Occipital lobe (tissue), 3 donors: ENCODE results near the gene SH2D7. TPM values are rescaled to one million over a fixed set of nuclear protein-coding genes. Genes with fewer than 3 reads are reported as not detected.
"Not testable (repeated sequence)": the region's sequence is repeated elsewhere in the genome, so short reads cannot be mapped to it uniquely, and the experiment has no call there.

Experiments
- DNase-seq: peaks from one replicate; lab custom pipeline; 2025; lab: John Stamatoyannopoulos, UW
- small RNA-seq: library from RNA; depleted of rRNA; stranded (forward); fragments of <200 nt; gene quantifications from one replicate; pipeline ENCODE3, GENCODE V24; 2014
- total RNA-seq: library from RNA; depleted of rRNA; stranded (reverse); fragments of >200 nt; gene quantifications from one replicate; pipeline ENCODE4 v1.2.3, GENCODE V29; 2014

The SH2D7 gene
- total RNA-seq, 1 donor from 2014 or later, result not detected

GRCh38 chr15:78133801-78134200 lies 41.4 kb downstream of the SH2D7 start:
- DNase-seq, result no peak

- no peak for DNase-seq
Observed at GRCh38 chr15:78139578-78139977, 47.2 kb downstream of the SH2D7 start.

GRCh38 chr15:78140292-78140691 lies 47.9 kb downstream of the SH2D7 start:
- DNase-seq, result no peak

- no peak for DNase-seq
Observed at GRCh38 chr15:78142332-78142731, 50.0 kb downstream of the SH2D7 start.

GRCh38 chr15:78146425-78147154 lies 54.2 kb downstream of the SH2D7 start:
- no peak for DNase-seq

GRCh38 chr15:78147566-78147965 lies 55.2 kb downstream of the SH2D7 start:
- no peak for DNase-seq

- no peak for DNase-seq
Observed at GRCh38 chr15:78148392-78149067, 56.2 kb downstream of the SH2D7 start.

GRCh38 chr15:78149068-78149804 lies 56.9 kb downstream of the SH2D7 start, which contains the start of gene IDH3A:
Gene IDH3A, plus strand, starts transcription at chr15:78149362. Its CDS starts 42 bp downstream, at chr15:78149404.
- DNase-seq, result peak; percentile 98

- no peak for DNase-seq
Observed at GRCh38 chr15:78149805-78150751, 57.7 kb downstream of the SH2D7 start.

GRCh38 chr15:78151075-78151474 lies 58.7 kb downstream of the SH2D7 start:
- not testable (repeated sequence) for DNase-seq

Small RNA genes within 50 kb of the gene (small RNA-seq; reads per million reads assigned to genes)
- not detected for gene RF00092

Other genes starting within 250 kb of the SH2D7 start
- gene TBC1D2B, start 14.8 kb upstream of the SH2D7 start, total RNA-seq, result 12.3 TPM
- 18.4 TPM for gene CIB2, start 38.9 kb downstream of the SH2D7 start, total RNA-seq
- gene IDH3A, start 56.8 kb downstream of the SH2D7 start, total RNA-seq, result 41.6 TPM
- 5.0 TPM for gene ACSBG1, start 142.0 kb downstream of the SH2D7 start, total RNA-seq
- 30.4 TPM for gene DNAJA4, start 172.0 kb downstream of the SH2D7 start, total RNA-seq
- gene SKIC8, start 207.0 kb downstream of the SH2D7 start, total RNA-seq, result 55.4 TPM
- 10.5 TPM for gene CRABP1, start 247.8 kb downstream of the SH2D7 start, total RNA-seq